ENCODE results near the gene GADD45GIP1.
"Not testable (repeated sequence)": the region's sequence is repeated elsewhere in the genome, so short reads cannot be mapped to it uniquely, and the experiment has no call there.

GADD45GIP1 gene

DNA sequence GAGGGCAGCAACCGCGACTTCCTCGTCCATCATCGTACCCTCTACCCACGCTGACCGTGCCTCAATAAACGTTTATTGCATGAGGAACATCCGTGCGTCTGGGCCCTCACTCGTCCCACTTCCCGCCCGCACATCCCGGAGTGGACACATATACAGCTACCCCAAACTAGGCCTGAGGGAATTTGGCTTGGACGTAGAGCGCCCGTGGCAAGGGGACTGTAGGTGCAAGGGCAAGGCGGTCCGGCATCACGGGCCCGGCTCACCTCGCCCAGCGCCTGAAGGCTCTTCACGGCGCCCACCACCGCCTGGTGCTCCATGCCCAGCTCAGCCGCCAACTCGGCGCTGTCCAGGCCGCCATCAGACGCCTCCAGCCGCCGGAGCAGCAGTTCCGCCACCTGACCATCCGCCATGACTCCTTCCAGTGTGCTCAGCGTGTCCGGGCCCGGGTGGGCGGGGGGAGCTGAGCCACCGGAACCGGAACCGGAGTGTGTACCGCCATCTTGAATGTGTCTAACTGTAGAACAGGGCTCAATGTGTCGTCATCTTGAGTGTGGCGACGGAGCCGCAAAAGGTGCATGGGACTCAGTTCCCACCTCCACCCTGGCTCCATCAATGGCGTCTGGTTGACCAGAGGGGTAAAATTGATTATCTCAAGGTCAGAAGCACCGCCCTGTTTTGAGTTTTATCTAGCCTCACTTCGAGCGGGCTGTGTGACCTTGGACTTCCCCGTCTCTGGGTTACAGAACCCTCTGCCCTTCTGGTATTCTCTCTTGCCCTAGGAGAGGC is 23.5 kb downstream of the GADD45GIP1 start, which contains the start of gene FARSA:
TSS of gene FARSA (minus strand) at position 425 of the 786 bp plus-strand sequence. CDS start at position 410, 15 bp downstream.
- peak within 1 kb of the TSS; percentile 93 for H3K9ac ChIP-seq (ENCODE audit: low read depth, low read length)
- peak within 1 kb of the TSS; percentile 11 for H3K27ac ChIP-seq (ENCODE audit: low read length)

DNA sequence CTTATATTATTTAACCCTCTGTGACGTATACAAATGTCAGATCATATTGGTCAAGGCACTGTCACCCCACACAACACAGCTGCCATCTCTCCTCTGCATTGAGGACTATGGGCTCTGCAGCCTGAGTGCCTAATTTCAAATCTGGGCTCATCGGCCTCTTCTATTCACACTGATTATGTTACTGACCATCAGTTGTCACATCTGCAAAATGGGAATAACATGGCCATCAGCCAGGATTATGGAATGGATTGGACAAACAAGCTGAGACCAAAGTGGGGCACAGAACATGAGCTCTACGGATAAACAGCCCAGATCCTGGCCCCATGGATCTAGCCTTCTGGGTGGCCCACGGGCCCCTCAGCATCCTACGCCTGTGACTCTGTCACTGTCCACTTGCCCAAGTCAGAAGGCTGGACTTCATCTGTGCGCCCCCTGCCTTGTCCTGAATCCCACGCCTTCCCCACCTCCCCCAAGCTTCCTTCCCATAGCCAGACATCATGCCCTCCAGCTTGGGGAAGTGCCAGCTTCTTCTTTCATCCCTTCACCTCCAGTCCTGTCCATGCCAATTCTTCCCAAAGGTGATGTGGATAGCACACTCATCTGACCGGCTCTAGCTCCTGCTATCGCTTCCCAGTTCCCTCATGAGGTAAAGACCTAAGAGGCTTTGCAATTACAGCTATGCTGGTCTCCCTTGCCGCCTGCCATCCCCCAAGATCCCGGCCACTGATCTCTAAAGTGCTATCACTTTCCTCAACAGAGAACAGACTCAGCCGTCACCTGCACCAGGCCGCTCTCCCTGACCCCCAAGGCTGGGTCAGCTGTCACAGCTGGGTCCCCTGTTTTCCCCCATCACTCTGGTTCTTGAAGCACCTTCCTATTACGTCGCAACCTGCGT is 24.4 kb downstream of the GADD45GIP1 start:
- no peak overlapping the region for H3K27ac ChIP-seq (ENCODE audit: low read length)
- no peaks in the 10 kb centered on the region for H3K27me3 ChIP-seq (ENCODE audit: insufficient read depth, low read length)

More for the DNA sequence above, 23.5 kb downstream of the GADD45GIP1 start, which contains the start of gene FARSA:
- peak within 1 kb of the TSS; percentile 97 for H3K4me3 ChIP-seq (ENCODE audit: low read length)
- H3K4me1 ChIP-seq (ENCODE audit: insufficient read depth, low read length), result peaks cover 4% of the 10 kb centered on the region; the same call in 1 of the 2 replicates
- H3K36me3 ChIP-seq (ENCODE audit: insufficient read depth, low read depth, low read length), result peaks cover 28% of the 10 kb centered on the region
- H3K27me3 ChIP-seq (ENCODE audit: insufficient read depth, low read length), result no peaks in the 10 kb centered on the region
- H3K9me3 ChIP-seq (ENCODE audit: insufficient read depth, low read depth, low read length), result no peaks in the 10 kb centered on the region

DNA sequence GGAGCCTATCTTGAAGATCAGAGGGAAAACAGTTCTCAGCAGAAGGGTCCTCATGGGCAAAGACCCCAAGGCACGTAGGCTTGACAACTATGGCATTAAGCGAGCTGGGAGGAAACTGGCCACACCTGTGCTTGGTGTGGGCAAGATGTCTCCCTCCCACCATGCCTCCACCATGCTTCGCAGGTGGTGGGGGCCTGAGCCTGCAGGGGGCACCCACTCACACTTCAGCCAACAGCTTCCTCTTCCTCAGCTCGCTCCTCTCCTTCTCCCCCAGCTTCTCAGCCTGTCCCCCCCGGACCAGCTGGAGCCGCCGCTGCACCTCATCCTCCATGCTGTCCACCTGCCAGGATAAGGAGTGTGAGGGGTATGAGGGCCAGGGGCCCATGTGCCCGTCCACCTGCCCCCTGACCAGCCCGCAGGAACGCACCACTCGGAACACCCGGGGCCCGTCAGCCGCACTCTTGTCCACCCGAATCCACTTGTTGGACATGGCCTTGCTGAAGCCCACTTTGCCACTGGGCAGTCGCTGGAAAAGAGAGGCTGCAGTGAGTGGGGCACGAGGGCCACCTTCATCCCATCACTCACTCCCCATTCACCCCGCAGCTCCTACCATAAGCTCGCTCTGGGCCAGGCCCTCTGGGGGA is 26.9 kb downstream of the GADD45GIP1 start:
- no peaks in the 10 kb centered on the region for H3K27me3 ChIP-seq (ENCODE audit: insufficient read depth, low read length)
- H3K27ac ChIP-seq (ENCODE audit: low read length), result no peak overlapping the region
- no peaks in the 10 kb centered on the region for H3K9me3 ChIP-seq (ENCODE audit: insufficient read depth, low read depth, low read length)
- no peaks in the 10 kb centered on the region for H3K4me1 ChIP-seq (ENCODE audit: insufficient read depth, low read length)
- H3K36me3 ChIP-seq (ENCODE audit: insufficient read depth, low read depth, low read length), result peaks cover 55% of the 10 kb centered on the region
- H3K9ac ChIP-seq (ENCODE audit: low read depth, low read length), result no peak overlapping the region
- no peak overlapping the region for H3K4me3 ChIP-seq (ENCODE audit: low read length)

More for the DNA sequence above, 24.4 kb downstream of the GADD45GIP1 start:
- H3K4me3 ChIP-seq (ENCODE audit: low read length), result peak overlapping the region; percentile 97
- peak overlapping the region; percentile 93 for H3K9ac ChIP-seq (ENCODE audit: low read depth, low read length)
- H3K4me1 ChIP-seq (ENCODE audit: insufficient read depth, low read length), result peaks cover 4% of the 10 kb centered on the region; the same call in 1 of the 2 replicates
- H3K9me3 ChIP-seq (ENCODE audit: insufficient read depth, low read depth, low read length), result no peaks in the 10 kb centered on the region
- H3K36me3 ChIP-seq (ENCODE audit: insufficient read depth, low read depth, low read length), result peaks cover 35% of the 10 kb centered on the region

DNA sequence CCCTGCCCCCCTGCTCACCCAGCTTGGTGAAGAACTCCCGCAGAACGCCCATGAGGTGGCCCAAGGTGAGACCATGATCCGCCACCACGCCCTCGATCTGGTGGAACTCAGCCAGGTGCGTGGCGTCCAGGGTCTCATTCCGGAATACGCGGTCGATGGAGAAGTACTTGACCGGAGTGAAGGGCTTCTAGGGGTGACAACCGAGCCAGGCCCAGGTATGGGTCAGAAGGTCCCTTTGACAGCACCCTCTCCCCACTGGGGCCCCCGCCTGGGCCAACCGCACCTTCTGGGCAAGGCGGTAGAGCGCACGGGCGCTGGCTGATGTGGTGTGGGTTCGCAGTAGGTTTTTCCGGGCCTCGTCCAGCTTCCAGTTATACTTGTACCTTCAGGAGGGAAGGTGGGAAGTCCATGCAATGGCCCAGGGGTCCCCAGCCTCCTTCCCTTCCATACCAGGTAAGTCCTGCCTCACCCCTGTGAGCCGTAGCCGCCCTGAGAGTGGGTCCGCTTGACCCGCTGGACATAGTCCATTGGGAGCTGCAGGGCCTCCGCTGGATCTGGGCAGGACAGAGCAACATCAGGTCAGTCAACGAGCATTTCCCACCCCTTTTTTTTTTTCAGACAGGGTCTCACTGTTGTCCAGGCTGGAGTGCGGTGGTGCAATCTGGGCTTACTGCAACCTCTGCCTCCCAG is 32.3 kb downstream of the GADD45GIP1 start:
- H3K9ac ChIP-seq (ENCODE audit: low read depth, low read length), result no peak overlapping the region

DNA sequence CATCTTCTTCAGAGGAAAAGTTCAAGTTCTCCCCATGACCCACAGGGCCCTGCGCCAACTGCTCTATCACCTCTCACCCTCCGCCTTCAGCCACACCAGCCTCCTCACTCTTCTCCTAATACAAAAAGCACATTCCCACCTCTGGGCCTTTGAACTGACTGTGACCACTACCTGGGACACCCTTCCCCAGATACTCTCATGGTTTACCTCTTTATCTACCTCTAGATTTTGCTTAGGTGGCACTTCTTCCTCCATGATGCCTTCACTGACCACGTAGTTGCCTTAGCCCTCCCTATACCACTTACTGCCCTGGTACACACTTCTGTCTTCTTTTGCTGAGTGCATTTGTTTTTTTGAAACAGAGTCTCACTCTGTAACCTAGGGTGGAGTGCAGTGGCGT is 34.1 kb downstream of the GADD45GIP1 start:
- Histone ChIP-seq H3K27me3 (ENCODE audit: insufficient read depth, low read length) (peaks cover 10% of the 10 kb centered on the region), H3K27ac (ENCODE audit: low read length) (no peak overlapping the region), H3K4me3 (ENCODE audit: low read length) (no peak overlapping the region), H3K36me3 (ENCODE audit: insufficient read depth, low read depth, low read length) (peaks cover 51% of the 10 kb centered on the region), H3K9me3 (ENCODE audit: insufficient read depth, low read depth, low read length) (no peaks in the 10 kb centered on the region), H3K9ac (ENCODE audit: low read depth, low read length) (no peak overlapping the region), H3K4me1 (ENCODE audit: insufficient read depth, low read length) (no peaks in the 10 kb centered on the region)

More for the DNA sequence above, 32.3 kb downstream of the GADD45GIP1 start:
- no peaks in the 10 kb centered on the region for H3K4me1 ChIP-seq (ENCODE audit: insufficient read depth, low read length)
- no peak overlapping the region for H3K27ac ChIP-seq (ENCODE audit: low read length)
- no peak overlapping the region for H3K4me3 ChIP-seq (ENCODE audit: low read length)
- no peaks in the 10 kb centered on the region for H3K9me3 ChIP-seq (ENCODE audit: insufficient read depth, low read depth, low read length)
- H3K27me3 ChIP-seq (ENCODE audit: insufficient read depth, low read length), result no peaks in the 10 kb centered on the region
- H3K36me3 ChIP-seq (ENCODE audit: insufficient read depth, low read depth, low read length), result peaks cover 69% of the 10 kb centered on the region

DNA sequence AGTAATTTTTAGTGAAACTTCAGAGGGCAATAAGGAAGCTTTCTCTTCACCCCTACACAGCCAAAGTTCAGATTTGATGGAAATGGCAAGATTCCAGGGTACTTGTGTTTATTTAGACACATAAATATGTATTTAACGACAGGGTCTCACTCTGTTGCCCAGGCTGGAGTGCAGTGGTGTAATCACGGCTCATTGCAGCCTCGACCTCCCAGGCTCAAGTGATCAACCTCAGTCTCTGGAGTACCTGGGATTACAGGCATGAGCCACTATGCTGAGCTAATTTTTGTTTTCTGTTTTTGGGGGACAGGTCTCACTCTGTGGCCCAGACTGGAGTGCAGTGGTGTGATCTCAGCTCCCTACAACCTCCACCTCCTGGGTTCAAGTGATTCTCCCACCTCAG is 36.0 kb downstream of the GADD45GIP1 start:
- Histone ChIP-seq H3K9me3 (ENCODE audit: insufficient read depth, low read depth, low read length) (no peaks in the 10 kb centered on the region), H3K36me3 (ENCODE audit: insufficient read depth, low read depth, low read length) (peaks cover 36% of the 10 kb centered on the region), H3K9ac (ENCODE audit: low read depth, low read length) (no peak overlapping the region), H3K4me3 (ENCODE audit: low read length) (no peak overlapping the region), H3K27me3 (ENCODE audit: insufficient read depth, low read length) (peaks cover 13% of the 10 kb centered on the region), H3K4me1 (ENCODE audit: insufficient read depth, low read length) (no peaks in the 10 kb centered on the region), H3K27ac (ENCODE audit: low read length) (no peak overlapping the region)

DNA sequence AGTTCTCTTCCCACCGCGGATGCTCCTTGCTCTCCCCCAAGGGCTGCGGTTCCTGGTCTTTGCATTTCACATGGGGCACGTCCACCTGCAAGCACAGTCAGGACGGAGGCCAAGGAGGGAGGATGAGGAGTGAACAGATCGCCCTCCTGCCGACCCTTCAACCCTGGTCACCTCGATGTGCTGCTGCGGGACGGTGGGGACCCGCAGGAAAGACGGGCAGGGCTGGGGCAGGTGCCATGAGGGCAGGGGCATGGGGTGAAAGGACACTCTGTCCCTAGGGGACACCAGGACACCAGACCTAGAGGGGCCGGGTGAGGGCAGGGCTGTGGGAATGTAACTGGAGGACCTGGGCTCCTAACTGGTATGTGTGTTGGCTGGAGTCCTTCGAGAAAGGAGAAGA is 38.8 kb downstream of the GADD45GIP1 start:
- H3K27ac ChIP-seq (ENCODE audit: low read length), result no peak overlapping the region
- no peak overlapping the region for H3K4me3 ChIP-seq (ENCODE audit: low read length)
- H3K4me1 ChIP-seq (ENCODE audit: insufficient read depth, low read length), result peaks cover 9% of the 10 kb centered on the region; the same call in 1 of the 2 replicates
- H3K9ac ChIP-seq (ENCODE audit: low read depth, low read length), result no peak overlapping the region
- H3K27me3 ChIP-seq (ENCODE audit: insufficient read depth, low read length), result peaks cover 13% of the 10 kb centered on the region
- peaks cover 11% of the 10 kb centered on the region for H3K36me3 ChIP-seq (ENCODE audit: insufficient read depth, low read depth, low read length)
- H3K9me3 ChIP-seq (ENCODE audit: insufficient read depth, low read depth, low read length), result no peaks in the 10 kb centered on the region

DNA sequence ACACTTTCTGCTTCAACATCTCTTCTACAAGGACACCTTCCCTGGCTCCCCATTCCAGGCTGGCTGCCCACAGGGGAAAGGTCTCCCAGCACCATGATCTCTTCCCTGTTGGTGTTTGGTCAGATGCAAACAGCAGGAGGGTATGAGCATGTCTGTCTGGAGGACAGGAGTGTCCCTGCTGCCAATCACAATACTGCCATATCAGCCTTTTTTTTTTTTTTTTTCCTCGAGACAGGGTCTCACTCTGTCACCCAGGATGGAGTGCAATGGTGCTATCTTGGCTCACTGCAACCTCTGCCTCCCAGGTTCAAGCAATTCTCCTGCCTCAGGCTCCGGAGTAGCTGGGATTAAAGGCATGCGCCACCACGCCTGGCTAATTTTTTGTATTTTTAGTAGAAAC is 41.2 kb downstream of the GADD45GIP1 start:
- not testable (repeated sequence) for H3K9me3 ChIP-seq (ENCODE audit: insufficient read depth, low read depth, low read length); H3K9ac ChIP-seq (ENCODE audit: low read depth, low read length); H3K36me3 ChIP-seq (ENCODE audit: insufficient read depth, low read depth, low read length); H3K4me3 ChIP-seq (ENCODE audit: low read length); H3K27ac ChIP-seq (ENCODE audit: low read length)
- H3K4me1 ChIP-seq (ENCODE audit: insufficient read depth, low read length), result peaks cover 15% of the 10 kb centered on the region; the same call in 1 of the 2 replicates
- H3K27me3 ChIP-seq (ENCODE audit: insufficient read depth, low read length), result peaks cover 13% of the 10 kb centered on the region

DNA sequence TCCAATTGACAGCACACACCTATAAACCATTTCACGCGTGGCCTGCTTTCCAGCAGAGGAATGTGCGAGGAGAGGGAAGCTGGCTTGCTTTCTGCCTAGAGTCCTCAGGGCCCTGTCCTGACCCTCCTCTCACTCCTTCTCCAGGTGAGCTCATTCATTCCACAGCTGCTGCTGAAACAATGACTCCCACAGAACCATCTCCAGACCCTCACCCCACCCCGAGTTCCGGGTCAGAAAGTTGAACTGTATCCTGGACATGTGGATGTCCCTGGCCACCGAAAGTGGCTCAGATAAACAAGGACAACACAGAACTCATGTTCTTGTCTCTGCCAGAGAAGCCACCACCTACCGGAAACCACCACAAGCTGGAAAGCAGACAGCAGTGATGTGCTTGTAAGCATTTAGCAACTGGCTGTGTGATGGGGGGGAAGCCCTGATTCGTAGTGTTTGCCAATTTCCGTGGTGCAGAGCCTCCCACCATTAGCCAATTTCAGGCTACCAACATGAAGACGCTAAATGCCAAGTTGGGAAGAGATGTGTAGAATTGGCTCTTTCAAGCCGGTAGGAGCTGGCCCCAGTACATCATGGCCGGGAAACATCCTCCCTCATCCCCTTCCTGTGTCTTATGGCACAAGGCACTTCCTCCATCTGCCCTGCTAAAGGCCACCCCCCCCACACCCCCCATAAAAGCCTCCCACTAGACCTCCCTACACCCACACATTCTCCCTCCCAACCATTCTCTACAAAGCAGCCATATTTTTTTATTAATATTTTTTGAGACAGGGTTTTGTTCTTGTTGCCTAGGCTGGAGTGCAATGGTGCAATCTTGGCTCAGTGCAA is 43.0 kb downstream of the GADD45GIP1 start:
- Histone ChIP-seq H3K9ac (ENCODE audit: low read depth, low read length) (peak overlapping the region; percentile 59; the same call in 1 of the 2 replicates), H3K36me3 (ENCODE audit: insufficient read depth, low read depth, low read length) (no peaks in the 10 kb centered on the region), H3K4me3 (ENCODE audit: low read length) (peak overlapping the region; percentile 46; the same call in 1 of the 2 replicates), H3K27ac (ENCODE audit: low read length) (no peak overlapping the region), H3K4me1 (ENCODE audit: insufficient read depth, low read length) (peaks cover 15% of the 10 kb centered on the region; the same call in 1 of the 2 replicates), H3K27me3 (ENCODE audit: insufficient read depth, low read length) (peaks cover 13% of the 10 kb centered on the region), H3K9me3 (ENCODE audit: insufficient read depth, low read depth, low read length) (no peaks in the 10 kb centered on the region)

DNA sequence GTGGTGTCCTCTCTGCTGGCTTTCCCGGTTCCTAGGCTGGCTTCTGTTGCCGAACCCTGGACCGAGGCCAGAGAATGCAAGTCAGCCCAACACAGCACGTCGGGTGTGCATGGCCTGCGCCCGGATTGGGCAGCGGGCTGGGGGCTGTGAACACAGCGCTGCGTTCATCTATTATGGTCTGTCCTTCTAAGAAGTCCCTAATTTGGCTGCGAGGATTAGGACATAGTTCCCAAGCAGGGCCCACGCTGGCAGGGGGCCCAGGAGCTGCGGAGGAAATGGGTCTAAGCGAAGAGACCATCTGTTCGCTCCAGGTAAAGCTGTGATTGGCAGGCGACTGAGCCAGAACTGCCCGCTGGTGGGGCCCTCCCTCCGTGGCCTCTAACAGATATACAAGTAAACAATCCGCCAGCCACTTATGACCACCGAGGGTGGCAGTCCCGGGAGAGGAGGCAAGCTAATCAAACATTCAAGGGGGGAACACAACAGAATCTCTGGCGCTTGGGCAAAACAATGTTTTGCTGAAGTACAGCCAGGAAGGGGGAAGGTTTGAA is 43.9 kb downstream of the GADD45GIP1 start:
- Histone ChIP-seq H3K36me3 (ENCODE audit: insufficient read depth, low read depth, low read length) (no peaks in the 10 kb centered on the region), H3K9ac (ENCODE audit: low read depth, low read length) (peak overlapping the region; percentile 59; the same call in 1 of the 2 replicates), H3K27me3 (ENCODE audit: insufficient read depth, low read length) (peaks cover 4% of the 10 kb centered on the region), H3K4me3 (ENCODE audit: low read length) (peak overlapping the region; percentile 46), H3K9me3 (ENCODE audit: insufficient read depth, low read depth, low read length) (no peaks in the 10 kb centered on the region), H3K4me1 (ENCODE audit: insufficient read depth, low read length) (peaks cover 15% of the 10 kb centered on the region; the same call in 1 of the 2 replicates), H3K27ac (ENCODE audit: low read length) (no peak overlapping the region)

Measured in iPS-20b (cell line).